Activated T-cell treated with anti-CD3 and anti-CD28 coated beads for 4 hours (primary cell): ENCODE results near the gene IMPDH1.

Source experiments
- DNase-seq: peaks from one replicate; pipeline ENCODE4 v3.0.0-alpha.2; 2020

IMPDH1 gene

GRCh38 chr7:128405471-128406313 is 4.1 kb downstream of the IMPDH1 start:
- DNase-seq, result peak; percentile 42

DNA sequence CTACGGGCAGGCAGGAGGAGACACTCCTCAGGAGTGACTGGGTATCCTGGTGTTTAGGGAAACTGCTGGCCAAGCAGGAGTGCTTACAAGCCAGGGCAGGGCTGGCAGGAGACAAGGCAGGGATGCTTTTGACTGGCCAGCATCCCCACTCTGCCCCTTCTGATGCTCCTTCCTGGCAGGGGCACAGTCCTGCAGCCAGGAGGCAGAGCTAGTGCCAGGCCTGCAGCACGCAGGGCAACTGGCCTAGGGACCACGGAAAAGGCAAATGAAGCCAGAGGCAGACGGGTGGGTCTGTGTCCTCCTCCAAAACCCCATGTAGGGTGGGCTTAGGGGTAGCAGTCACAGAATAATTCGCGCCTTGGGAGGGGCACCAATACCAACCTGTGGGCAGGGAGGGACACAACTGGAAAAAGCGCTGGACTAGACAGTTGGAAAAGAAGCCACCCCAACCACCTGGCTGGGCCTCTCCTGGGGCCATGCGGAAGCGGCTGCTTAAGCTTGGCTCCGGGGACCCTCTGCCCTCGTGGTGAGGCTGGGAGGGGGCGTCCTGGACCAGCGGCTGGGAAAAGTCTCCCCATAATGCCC is 4.8 kb downstream of the IMPDH1 start:
- no peak for DNase-seq

- DNase-seq, result no peak
Observed at GRCh38 chr7:128404143-128404681, 5.6 kb downstream of the IMPDH1 start.

GRCh38 chr7:128403676-128404075 is 6.1 kb downstream of the IMPDH1 start:
- no peak for DNase-seq

- DNase-seq, result no peak
Observed at GRCh38 chr7:128402356-128402755, 7.4 kb downstream of the IMPDH1 start.

GRCh38 chr7:128400566-128400965 is 9.2 kb downstream of the IMPDH1 start:
- DNase-seq, result no peak

DNA sequence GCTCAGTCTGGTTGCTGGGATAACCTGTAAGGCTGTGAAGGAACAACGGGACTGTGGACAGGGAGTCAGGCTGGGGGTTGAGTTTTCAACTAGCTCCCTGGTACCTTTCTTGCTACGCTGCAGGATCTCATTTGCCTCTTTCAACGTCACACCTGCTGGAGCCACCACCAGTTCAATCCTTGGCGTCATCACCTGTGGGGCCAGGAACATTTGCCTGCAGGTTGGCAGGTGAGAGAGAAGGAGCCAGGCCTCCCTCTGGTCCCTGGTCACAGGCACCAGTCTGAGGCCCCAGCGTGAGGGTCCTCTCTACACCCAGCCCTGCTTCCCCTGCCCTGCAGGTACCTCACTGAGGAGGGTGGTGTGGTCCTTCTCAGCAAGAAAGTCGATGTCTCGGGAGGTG is 9.8 kb downstream of the IMPDH1 start:
- DNase-seq, result no peak

DNA sequence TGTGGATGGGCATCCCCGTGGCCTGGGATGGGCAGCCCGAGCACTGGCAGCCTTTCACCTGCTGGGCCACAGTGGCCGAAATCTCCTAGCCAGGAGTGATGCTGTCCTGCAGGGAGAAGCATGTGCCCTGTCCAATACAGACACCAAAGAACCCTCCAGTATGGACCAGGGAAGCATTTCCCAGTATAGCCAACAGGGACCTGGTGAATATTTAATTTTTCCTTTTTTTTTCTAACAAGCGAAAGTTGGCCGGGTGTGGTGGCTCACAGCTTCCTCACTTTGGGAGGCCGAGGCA is 11.0 kb downstream of the IMPDH1 start:
- no peak for DNase-seq

GRCh38 chr7:128398016-128398840 is 11.6 kb downstream of the IMPDH1 start:
- peak; percentile 32 for DNase-seq

DNA sequence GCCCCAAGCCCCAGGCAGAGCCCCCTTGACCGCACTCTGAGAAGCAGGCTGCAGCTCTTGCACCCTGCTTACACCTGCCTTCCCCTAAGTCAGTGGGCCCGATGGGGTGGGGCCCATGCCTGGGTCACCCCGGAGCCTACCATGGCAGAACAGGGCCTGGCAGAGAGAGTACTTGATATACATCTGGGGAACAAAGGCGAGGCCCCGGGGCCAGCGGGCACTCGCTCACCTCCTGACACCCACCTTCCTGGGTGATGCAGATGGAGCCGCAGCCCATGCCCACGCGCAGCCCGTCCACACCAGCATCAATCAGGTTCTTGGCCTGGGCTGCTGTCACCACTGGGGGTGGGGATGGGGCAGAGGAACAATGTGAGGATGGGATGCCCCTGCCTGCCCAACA is 13.4 kb downstream of the IMPDH1 start:
- no peak for DNase-seq

GRCh38 chr7:128395748-128396147 is 14.0 kb downstream of the IMPDH1 start:
- no peak for DNase-seq

- DNase-seq, result no peak
Observed at GRCh38 chr7:128394904-128395496, 14.8 kb downstream of the IMPDH1 start.

GRCh38 chr7:128393526-128394330 is 16.1 kb downstream of the IMPDH1 start:
- no peak for DNase-seq

DNA sequence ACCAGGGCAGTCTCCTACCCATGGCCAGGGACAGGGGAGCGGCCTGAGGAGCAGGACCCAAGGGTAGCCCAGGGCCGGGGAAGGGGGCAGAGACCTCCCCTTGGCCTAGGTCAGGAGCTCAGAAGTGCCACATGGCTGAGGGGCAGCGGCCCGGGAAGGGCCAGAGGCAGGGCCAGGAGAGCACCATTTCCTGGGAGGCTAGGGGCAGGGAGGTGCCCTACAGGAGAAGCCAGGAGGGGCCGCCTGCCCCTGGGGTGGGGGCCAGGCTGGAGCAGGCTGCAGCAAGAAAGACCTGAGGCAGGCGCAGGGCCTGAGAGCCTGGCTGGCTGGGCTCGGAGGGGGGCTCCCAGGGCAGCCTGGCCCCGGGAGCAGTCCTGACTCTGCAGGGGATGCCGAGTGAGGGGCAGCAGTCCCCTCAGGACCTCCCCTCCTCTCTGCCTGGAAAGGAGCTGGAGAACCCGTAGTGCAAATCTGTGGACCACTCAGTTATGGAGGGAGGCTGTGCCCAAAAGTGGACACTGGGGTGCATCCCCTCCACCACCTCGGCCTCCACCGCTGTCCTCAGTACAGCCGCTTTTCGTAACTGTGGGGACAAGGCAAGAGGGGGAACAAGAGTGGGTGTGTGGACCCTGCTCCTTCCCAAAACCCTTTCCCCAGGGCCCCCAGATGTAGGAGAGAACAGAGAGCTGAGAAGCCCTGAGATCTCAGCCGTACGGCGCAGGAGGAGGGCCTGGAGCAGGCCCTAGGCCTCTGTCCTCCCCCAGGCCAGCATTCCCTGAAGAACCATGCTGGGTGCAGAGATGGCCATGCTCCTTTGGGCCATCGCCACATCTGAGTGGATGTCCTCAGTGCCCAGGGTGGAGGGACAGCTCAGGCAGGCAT is 17.1 kb downstream of the IMPDH1 start:
- DNase-seq, result no peak

- DNase-seq, result no peak
Observed at GRCh38 chr7:128391805-128392204, 18.0 kb downstream of the IMPDH1 start.

GRCh38 chr7:128390871-128391565 is 18.8 kb downstream of the IMPDH1 start:
- no peak for DNase-seq

GRCh38 chr7:128389618-128390329 is 20.0 kb downstream of the IMPDH1 start:
- no peak for DNase-seq

- DNase-seq, result no peak
Observed at GRCh38 chr7:128389085-128389617, 20.6 kb downstream of the IMPDH1 start.

GRCh38 chr7:128388145-128388485 is 21.7 kb downstream of the IMPDH1 start:
- no peak for DNase-seq
